Coronary artery (tissue), 2 donors: ENCODE results near the gene LRRC46.

Source experiments
- DNase-seq: peaks from one replicate; pipeline ENCODE4 v3.0.0-alpha.2; 2017; ENCODE audit warnings: low spot score
- H3K27ac ChIP-seq, 2 donors: fragments of 200-600 bp; sonication (generic); one replicate each; pipeline ENCODE4 v1.5.1; 2016 to 2019
- H3K4me3 ChIP-seq: fragments of 200-600 bp; sonication (generic); 2 replicates; pipeline ENCODE4 v1.5.1; 2016; ENCODE audit warnings: mild to moderate bottlenecking, moderate library complexity
- CTCF ChIP-seq: fragments of 200-600 bp; sonication (generic); IDR thresholded peaks from one replicate; pipeline ENCODE4 v1.5.1; 2019; ENCODE audit warnings: antibody characterized with exemption

Gene LRRC46

GRCh38 chr17:47860386-47860785 lies 28.9 kb downstream of the LRRC46 start:
- no peak for DNase-seq
- no peak for TF ChIP-seq CTCF
- H3K27ac ChIP-seq: no peak overlapping the region
- H3K4me3 ChIP-seq: no peak overlapping the region

- no peak for TF ChIP-seq CTCF
- H3K27ac ChIP-seq: no peak overlapping the region
- no peak overlapping the region for H3K4me3 ChIP-seq
- DNase-seq: no peak
Measured at GRCh38 chr17:47862621-47863440, 31.4 kb downstream of the LRRC46 start.

- TF ChIP-seq CTCF: no peak
- no peak overlapping the region for H3K4me3 ChIP-seq
- H3K27ac ChIP-seq: no peak overlapping the region
- DNase-seq: no peak
Measured at GRCh38 chr17:47864791-47865216, 33.3 kb downstream of the LRRC46 start.

- TF ChIP-seq CTCF: no peak
- no peak for DNase-seq
- Histone ChIP-seq H3K27ac (no peak overlapping the region), H3K4me3 (no peak overlapping the region)
Measured at GRCh38 chr17:47866941-47867340, 35.5 kb downstream of the LRRC46 start.

GRCh38 chr17:47867813-47868533 lies 36.5 kb downstream of the LRRC46 start:
- DNase-seq: no peak
- no peak overlapping the region for H3K27ac ChIP-seq
- no peak for TF ChIP-seq CTCF
- H3K4me3 ChIP-seq: no peak overlapping the region

GRCh38 chr17:47869114-47869513 lies 37.6 kb downstream of the LRRC46 start:
- Histone ChIP-seq H3K27ac (no peak overlapping the region), H3K4me3 (no peak overlapping the region)
- no peak for TF ChIP-seq CTCF

More at GRCh38 chr17:47869114-47869513, 37.6 kb downstream of the LRRC46 start:
- no peak for DNase-seq
